AG09319 (cell line): ENCODE data around the gene ZC3H18.

ENCODE experiments used
- DNase-seq: peaks from one replicate; pipeline ENCODE4 v3.0.0-alpha.2; 2010; ENCODE audit warnings: low read depth; ENCODE audit errors: extremely low read depth
- CTCF ChIP-seq: IDR thresholded peaks from 2 replicates; pipeline ENCODE4 v1.5.1; 2011; ENCODE audit warnings: low read depth, mild to moderate bottlenecking, inconsistent platforms, low read length, moderate library complexity

Gene ZC3H18

DNA sequence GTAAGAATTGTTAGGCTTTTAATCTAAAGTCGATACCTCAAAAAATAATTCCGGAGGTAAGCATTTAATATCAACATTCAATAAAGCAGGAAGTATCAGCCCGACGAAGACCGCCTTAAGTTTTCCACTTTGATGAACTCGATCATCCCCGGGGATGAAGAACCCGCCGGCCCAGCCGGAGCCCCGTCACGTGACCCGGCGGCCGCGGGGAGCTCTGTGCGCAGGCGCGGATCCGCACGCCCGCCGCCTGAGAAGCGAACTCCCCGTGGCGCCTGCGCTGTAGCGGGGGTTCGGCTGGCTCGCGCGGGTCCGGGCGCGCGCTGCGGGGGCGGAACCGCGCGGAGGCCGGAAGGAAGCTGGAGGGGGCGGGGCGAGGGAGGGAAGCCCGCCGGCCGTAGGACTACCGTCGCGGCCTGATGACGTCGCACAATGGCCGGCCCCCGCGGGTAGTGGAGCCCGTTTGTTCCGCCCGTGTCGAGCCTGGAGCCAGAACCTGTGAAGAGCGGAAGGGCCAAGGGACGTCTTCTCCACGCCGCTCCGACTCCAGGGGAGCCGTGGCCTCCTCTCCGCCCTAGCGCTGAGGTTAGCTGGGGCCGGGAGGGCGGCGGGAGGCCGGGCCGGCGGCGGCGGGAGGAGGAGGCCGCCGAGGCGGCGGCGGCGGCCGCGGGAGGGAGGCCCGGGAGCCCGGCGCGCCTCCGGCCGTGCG lies at the start of gene ZC3H18:
TSS of gene ZC3H18 (plus strand) at position 419 of the 706 bp plus-strand sequence. CDS start 6,721 bp downstream, outside the sequence.
- peak; percentile 88 for DNase-seq
- no peak for TF ChIP-seq CTCF

GRCh38 chr16:88521674-88522073 lies 48.5 kb upstream of the ZC3H18 start:
- no peak for DNase-seq
- no peak for TF ChIP-seq CTCF

- no peak for TF ChIP-seq CTCF
- DNase-seq = no peak
Observed at GRCh38 chr16:88522276-88522949, 47.8 kb upstream of the ZC3H18 start.

GRCh38 chr16:88523309-88524161 lies 46.7 kb upstream of the ZC3H18 start:
- no peak for DNase-seq
- no peak for TF ChIP-seq CTCF

GRCh38 chr16:88524274-88524972 lies 45.8 kb upstream of the ZC3H18 start:
- TF ChIP-seq CTCF = no peak
- DNase-seq = no peak

DNA sequence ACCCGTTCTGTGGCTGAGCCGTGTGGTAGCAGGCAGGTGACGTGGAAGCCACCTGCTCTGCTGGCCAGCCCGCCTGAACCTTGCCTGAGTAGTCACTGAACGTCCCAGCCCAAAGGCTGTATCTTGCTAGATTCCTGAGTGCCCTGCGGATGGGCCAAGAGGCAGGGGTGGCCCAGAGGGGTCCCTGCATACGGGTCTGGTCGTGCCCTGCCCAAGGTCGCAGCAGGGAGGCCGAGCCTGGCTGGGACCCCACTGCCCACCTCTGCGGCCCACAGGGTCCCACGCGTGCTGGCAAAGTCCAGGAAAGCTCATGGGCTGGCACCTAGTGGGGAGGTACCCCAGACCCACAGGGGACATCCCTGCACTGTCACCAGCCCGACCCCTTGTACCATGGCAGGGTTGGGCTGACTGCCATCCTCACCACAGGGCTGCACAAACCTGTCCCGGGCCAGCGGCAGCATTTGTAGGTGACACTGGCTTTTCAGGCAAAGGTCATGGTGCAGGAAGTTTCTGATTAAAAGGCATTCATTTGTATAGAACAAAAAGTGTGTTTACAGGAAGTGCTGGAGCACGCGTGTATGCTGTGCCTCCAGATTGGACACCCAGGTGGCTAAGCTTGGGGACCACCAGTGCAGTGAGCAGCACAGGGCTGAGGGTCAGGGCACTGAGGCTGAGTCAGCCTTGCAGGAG lies 45.1 kb upstream of the ZC3H18 start:
- DNase-seq = no peak
- no peak for TF ChIP-seq CTCF
